IgD-negative memory B cell (primary cell): Measurements from ENCODE around the gene TMEM272. TPM values are rescaled to one million over a fixed set of nuclear protein-coding genes. Genes with fewer than 3 reads are reported as not detected.

Experiments
- H3K27ac Mint-ChIP-seq, 3 donors: one replicate each; pipeline ENCODE4 v1.8.0; 2020 to 2022; ENCODE audit warnings: mild to moderate bottlenecking in 3 of 3, mixed read lengths in 3 of 3, moderate library complexity in 1 of 3
- H3K27me3 Mint-ChIP-seq: one replicate; pipeline ENCODE4 v1.8.0; 2021; ENCODE audit warnings: mixed read lengths
- H3K36me3 Mint-ChIP-seq: one replicate; pipeline ENCODE4 v1.8.0; 2020; ENCODE audit warnings: mild to moderate bottlenecking, mixed read lengths
- H3K4me1 Mint-ChIP-seq, 3 donors: one replicate each; pipeline ENCODE4 v1.8.0; 2020 to 2022; ENCODE audit warnings: mixed read lengths in 3 of 3, mild to moderate bottlenecking in 1 of 3
- H3K4me3 Mint-ChIP-seq, 4 donors: one replicate each; pipeline ENCODE4 v1.8.0; 2020 to 2022; ENCODE audit warnings: mild to moderate bottlenecking in 4 of 4, mixed read lengths in 4 of 4, moderate library complexity in 3 of 4
- H3K9me3 Mint-ChIP-seq, 3 donors: one replicate each; pipeline ENCODE4 v1.8.0; 2020 to 2021; ENCODE audit warnings: mixed read lengths in 3 of 3, mild to moderate bottlenecking in 1 of 3
- polyA plus RNA-seq: library from polyadenylated mRNA; unstranded; fragments of 300-500 nt; fragmentation: Illumina TruSeq; gene quantifications from one replicate; pipeline ENCODE4 v1.2.3, GENCODE V29; 2021

TMEM272 gene
- polyA plus RNA-seq, 1 donor from 2014 or later: not detected

DNA sequence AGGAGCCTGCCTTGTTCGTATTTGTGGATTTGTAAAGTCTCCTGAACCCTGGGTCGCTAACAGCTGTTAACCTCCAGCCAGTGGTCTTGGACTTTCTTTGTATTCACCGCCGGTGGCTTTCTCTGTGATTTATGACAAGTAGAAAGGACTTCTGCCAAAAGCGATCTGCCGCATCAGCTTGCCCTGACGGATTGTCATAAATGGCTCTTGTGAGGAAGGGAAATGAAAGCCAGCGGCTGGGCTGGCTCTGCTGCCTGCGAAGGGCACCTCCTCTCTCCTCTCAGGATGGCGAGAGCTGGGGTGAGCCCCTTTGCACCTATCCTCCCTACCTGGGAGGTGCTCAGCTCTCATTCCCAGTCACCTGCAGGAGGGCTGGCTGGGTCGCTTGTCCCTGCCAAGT, 66.6 kb downstream of the TMEM272 start:
- Mint-ChIP-seq H3K9me3 (peaks cover 0 to 1% (median 0%) of the 10 kb centered on the region in 3 donors), H3K27me3 (no peaks in the 10 kb centered on the region), H3K4me1 (peaks cover 10 to 13% (median 11%) of the 10 kb centered on the region in 3 donors), H3K36me3 (no peaks in the 10 kb centered on the region), H3K4me3 (no peak overlapping the region), H3K27ac (no peak overlapping the region)

GRCh38 chr13:51777921-51778320, 67.1 kb downstream of the TMEM272 start:
- Mint-ChIP-seq H3K9me3 (peaks cover 0 to 1% (median 0%) of the 10 kb centered on the region in 3 donors), H3K4me1 (peaks cover 10 to 13% (median 11%) of the 10 kb centered on the region in 3 donors), H3K27ac (no peak overlapping the region), H3K27me3 (no peaks in the 10 kb centered on the region), H3K4me3 (no peak overlapping the region), H3K36me3 (no peaks in the 10 kb centered on the region)

GRCh38 chr13:51776179-51776578, 68.8 kb downstream of the TMEM272 start:
- Mint-ChIP-seq H3K4me3 (no peak overlapping the region), H3K4me1 (peaks cover 3 to 7% (median 5%) of the 10 kb centered on the region in 3 donors), H3K36me3 (no peaks in the 10 kb centered on the region), H3K27ac (peak overlapping the region in 2 of 3 donors; percentile 31 to 78), H3K27me3 (no peaks in the 10 kb centered on the region), H3K9me3 (peaks cover 0 to 1% (median 0%) of the 10 kb centered on the region in 3 donors)

- Mint-ChIP-seq H3K4me1 (peaks cover 9 to 12% (median 9%) of the 10 kb centered on the region in 3 donors), H3K27ac (peak overlapping the region in 1 of 3 donors; percentile 46), H3K27me3 (no peaks in the 10 kb centered on the region)
Observed at GRCh38 chr13:51773515-51773914, 71.5 kb downstream of the TMEM272 start.

DNA sequence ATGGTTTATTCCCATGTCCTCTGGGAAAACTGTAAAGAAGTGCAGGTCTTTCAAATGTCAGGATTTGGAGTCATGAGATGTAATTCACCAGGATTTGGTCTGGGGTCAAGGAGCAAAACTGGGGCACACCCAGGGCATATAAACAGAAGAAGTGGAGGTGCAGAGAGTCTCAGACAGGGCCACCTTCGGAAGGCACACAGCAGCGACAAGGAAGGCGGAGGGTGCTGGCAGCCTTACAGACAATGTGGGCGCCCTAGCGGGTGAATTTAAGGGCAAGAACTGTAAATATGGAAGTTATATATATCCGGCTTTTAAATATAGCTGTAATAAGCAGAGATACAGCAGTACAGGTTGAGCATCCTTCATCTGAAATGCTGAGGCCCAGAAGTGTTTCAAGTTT, 72.2 kb downstream of the TMEM272 start:
- Mint-ChIP-seq H3K4me1 (peaks cover 9 to 12% (median 9%) of the 10 kb centered on the region in 3 donors), H3K27ac (peak overlapping the region in 1 of 3 donors; percentile 41), H3K27me3 (no peaks in the 10 kb centered on the region), H3K9me3 (no peaks in the 10 kb centered on the region), H3K36me3 (no peaks in the 10 kb centered on the region), H3K4me3 (no peak overlapping the region)

More at GRCh38 chr13:51773515-51773914, 71.5 kb downstream of the TMEM272 start:
- Mint-ChIP-seq H3K9me3 (no peaks in the 10 kb centered on the region), H3K4me3 (no peak overlapping the region), H3K36me3 (no peaks in the 10 kb centered on the region)

GRCh38 chr13:51772105-51772455, 72.9 kb downstream of the TMEM272 start:
- H3K9me3 Mint-ChIP-seq: no peaks in the 10 kb centered on the region
- no peaks in the 10 kb centered on the region for H3K36me3 Mint-ChIP-seq
- no peak overlapping the region for H3K27ac Mint-ChIP-seq
- no peaks in the 10 kb centered on the region for H3K27me3 Mint-ChIP-seq
- H3K4me1 Mint-ChIP-seq: peaks cover 9 to 12% (median 9%) of the 10 kb centered on the region in 3 donors
- peak overlapping the region in 1 of 4 donors; percentile 51 for H3K4me3 Mint-ChIP-seq

DNA sequence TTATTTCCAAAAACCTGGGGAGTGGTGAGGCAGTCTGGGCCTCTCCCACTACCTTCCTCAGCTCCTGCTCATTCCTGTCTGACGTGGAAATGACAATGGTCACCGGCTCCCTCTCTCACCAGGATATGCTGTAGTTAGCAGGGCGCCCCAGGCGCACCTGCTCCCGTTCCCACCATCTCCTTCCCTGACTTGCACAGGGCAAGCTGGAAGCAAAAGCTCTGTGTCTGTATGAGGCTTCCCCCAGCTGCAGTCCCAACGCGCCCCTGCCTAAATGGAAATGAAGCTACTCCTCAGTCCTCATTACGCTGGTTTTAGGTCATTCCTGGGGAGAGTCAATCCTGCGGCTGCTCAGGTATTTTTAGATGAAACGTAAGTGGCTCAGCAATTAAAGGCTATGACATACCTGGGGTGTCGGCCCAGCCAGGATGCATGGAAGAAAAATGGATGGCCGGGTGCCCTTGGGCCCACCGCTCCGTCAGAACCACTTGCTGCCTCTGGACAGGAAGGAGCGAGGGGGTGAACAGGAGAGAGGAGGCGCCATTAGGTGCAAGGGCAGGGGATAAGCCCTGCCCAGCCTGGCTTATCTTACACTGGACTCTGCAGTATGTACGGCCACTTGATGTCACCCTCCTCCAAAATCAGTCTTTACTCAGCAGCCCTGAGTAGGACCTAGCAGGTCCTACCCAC, 73.4 kb downstream of the TMEM272 start:
- Mint-ChIP-seq H3K4me3 (peak overlapping the region in 1 of 4 donors; percentile 71), H3K4me1 (peaks cover 9 to 12% (median 9%) of the 10 kb centered on the region in 3 donors), H3K27me3 (no peaks in the 10 kb centered on the region), H3K36me3 (no peaks in the 10 kb centered on the region), H3K9me3 (no peaks in the 10 kb centered on the region), H3K27ac (peak overlapping the region in 1 of 3 donors; percentile 74)

- Mint-ChIP-seq H3K4me3 (peak overlapping the region in 1 of 4 donors; percentile 71), H3K9me3 (no peaks in the 10 kb centered on the region), H3K27me3 (no peaks in the 10 kb centered on the region), H3K36me3 (no peaks in the 10 kb centered on the region), H3K4me1 (peaks cover 9 to 12% (median 9%) of the 10 kb centered on the region in 3 donors), H3K27ac (peak overlapping the region in 2 of 3 donors; percentile 14 to 74)
Observed at GRCh38 chr13:51770681-51771417, 74.1 kb downstream of the TMEM272 start.

DNA sequence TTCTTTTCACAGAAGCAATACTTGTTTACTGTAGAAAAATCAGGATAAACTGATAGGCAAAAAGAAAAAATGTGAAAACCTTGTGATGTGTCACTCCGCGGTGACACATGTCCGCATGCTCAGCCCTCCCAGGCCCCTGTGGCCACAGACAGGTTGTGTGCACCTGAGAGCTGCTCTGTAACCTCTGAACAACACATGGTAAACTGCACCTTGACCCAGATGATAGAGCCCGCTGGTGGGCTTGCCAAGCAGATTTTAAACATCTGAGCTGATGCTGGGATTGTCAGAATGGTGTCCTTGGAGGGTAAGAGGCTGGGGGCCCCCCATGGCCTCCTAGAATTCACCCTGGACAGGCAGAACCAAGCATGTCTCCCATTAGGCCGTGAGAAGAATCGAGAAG, 74.8 kb downstream of the TMEM272 start:
- Mint-ChIP-seq H3K36me3 (no peaks in the 10 kb centered on the region), H3K27ac (peak overlapping the region in 1 of 3 donors; percentile 14), H3K4me3 (no peak overlapping the region), H3K9me3 (no peaks in the 10 kb centered on the region), H3K27me3 (no peaks in the 10 kb centered on the region), H3K4me1 (peaks cover 9 to 14% (median 12%) of the 10 kb centered on the region in 3 donors)

DNA sequence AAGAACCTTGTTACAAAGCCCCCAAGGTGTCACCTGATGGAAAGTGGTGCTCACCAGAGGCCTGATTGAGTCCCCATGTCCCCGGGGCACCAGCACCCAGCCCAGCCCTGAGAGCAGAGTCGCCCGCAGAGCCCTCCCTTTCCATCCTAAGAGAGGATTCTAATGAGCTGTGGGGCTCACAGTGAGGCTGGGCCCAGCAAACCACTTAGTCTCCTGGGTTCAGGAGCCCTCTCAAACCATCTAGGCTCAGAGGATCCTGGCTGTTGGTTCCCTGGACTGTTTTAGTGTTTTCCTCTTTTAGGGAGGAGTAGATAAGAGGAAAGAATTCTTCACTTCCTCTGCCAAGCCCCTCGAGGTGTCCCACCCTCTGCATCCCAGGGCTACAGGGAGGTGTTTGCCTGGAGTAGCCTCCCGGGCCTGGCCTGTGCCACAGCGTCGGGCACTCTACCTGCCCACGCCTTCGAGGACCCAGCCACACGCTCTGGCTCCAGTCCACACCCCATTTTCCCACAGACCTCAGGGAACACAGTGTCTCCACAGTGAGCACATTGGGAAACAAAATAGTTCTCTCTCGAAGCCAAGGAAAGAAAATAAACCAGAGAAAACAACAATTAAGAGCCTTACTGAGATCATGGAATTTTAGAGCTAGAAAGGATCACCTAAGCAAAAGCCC, 75.4 kb downstream of the TMEM272 start:
- peak overlapping the region in 1 of 3 donors; percentile 39 for H3K27ac Mint-ChIP-seq
- no peaks in the 10 kb centered on the region for H3K27me3 Mint-ChIP-seq
- H3K9me3 Mint-ChIP-seq: no peaks in the 10 kb centered on the region
- H3K4me1 Mint-ChIP-seq: peaks cover 14 to 19% (median 15%) of the 10 kb centered on the region in 3 donors
- H3K36me3 Mint-ChIP-seq: no peaks in the 10 kb centered on the region
- H3K4me3 Mint-ChIP-seq: peak overlapping the region in 1 of 4 donors; percentile 47

- no peaks in the 10 kb centered on the region for H3K36me3 Mint-ChIP-seq
- H3K9me3 Mint-ChIP-seq: no peaks in the 10 kb centered on the region
- peaks cover 19 to 25% (median 21%) of the 10 kb centered on the region in 3 donors for H3K4me1 Mint-ChIP-seq
- H3K27me3 Mint-ChIP-seq: no peaks in the 10 kb centered on the region
- H3K27ac Mint-ChIP-seq: no peak overlapping the region
- H3K4me3 Mint-ChIP-seq: no peak overlapping the region
Observed at GRCh38 chr13:51768976-51769375, 76.0 kb downstream of the TMEM272 start.

GRCh38 chr13:51768378-51768921, 76.5 kb downstream of the TMEM272 start:
- Mint-ChIP-seq H3K36me3 (no peaks in the 10 kb centered on the region), H3K4me3 (no peak overlapping the region), H3K9me3 (no peaks in the 10 kb centered on the region), H3K4me1 (peaks cover 21 to 27% (median 23%) of the 10 kb centered on the region in 3 donors), H3K27me3 (no peaks in the 10 kb centered on the region), H3K27ac (peak overlapping the region in 1 of 3 donors; percentile 55)

DNA sequence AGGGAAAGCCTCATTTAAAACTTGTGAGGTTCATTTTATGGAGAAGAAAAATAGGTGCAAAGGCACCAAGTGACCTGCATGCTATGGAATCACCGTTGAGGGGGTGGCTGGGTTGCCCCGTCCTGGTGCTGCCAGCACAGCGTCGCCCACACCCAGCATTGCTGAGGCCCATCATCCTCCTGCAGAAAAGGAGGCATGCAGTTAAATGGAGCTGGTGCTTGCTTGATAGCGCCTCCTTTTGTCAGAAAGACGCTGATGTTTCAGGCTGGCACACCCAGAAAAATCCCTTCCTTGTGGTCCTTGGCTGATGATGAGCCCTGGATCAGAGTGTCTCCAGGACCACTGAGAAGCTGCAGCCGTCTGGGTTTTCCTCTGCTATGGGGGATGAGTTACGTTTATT, 77.9 kb downstream of the TMEM272 start:
- no peaks in the 10 kb centered on the region for H3K9me3 Mint-ChIP-seq
- peaks cover 27 to 34% (median 34%) of the 10 kb centered on the region in 3 donors for H3K4me1 Mint-ChIP-seq
- no peak overlapping the region for H3K27ac Mint-ChIP-seq
- no peak overlapping the region for H3K4me3 Mint-ChIP-seq
- peaks cover 2% of the 10 kb centered on the region for H3K36me3 Mint-ChIP-seq
- no peaks in the 10 kb centered on the region for H3K27me3 Mint-ChIP-seq

GRCh38 chr13:51765142-51765515, 79.8 kb downstream of the TMEM272 start:
- Mint-ChIP-seq H3K36me3 (peaks cover 2% of the 10 kb centered on the region), H3K9me3 (no peaks in the 10 kb centered on the region), H3K27ac (peak overlapping the region in 2 of 3 donors; percentile 67 to 89), H3K27me3 (no peaks in the 10 kb centered on the region), H3K4me1 (peaks cover 18 to 24% (median 22%) of the 10 kb centered on the region in 3 donors), H3K4me3 (peak overlapping the region in 3 of 4 donors; percentile 51 to 80 (median 60))
